GM12878 (cell line): ENCODE measurements around the gene SNHG17.
"Not testable (repeated sequence)": the region's sequence is repeated elsewhere in the genome, so short reads cannot be mapped to it uniquely, and the experiment has no call there.

Experiments used
- CREM ChIP-seq: IDR thresholded peaks from 2 replicates; pipeline ENCODE4 v1.6.1; 2014; ENCODE audit warnings: antibody characterized with exemption, low read depth
- CTCF ChIP-seq, 3 experiments: IDR thresholded peaks in 2 of 3; conservative IDR thresholded peaks in 1 of 3; 2 replicates each; pipeline ENCODE4 v1.5.1; 2011; ENCODE audit warnings: low read depth in 3 of 3, low read length in 3 of 3, mild to moderate bottlenecking in 3 of 3, control low read depth in 2 of 3, moderate library complexity in 2 of 3, inconsistent platforms in 1 of 3, mixed read lengths in 1 of 3; ENCODE audit not compliant: control insufficient read depth in 2 of 3, insufficient read depth in 1 of 3; ENCODE audit errors: extremely low read depth in 1 of 3
- RFX5 ChIP-seq: IDR thresholded peaks from 2 replicates; pipeline ENCODE4 v1.6.1; 2011; ENCODE audit warnings: low read depth, low read length, improper control_type of control experiment
- ZSCAN29 ChIP-seq: fragments of 450-650 bp; IDR thresholded peaks from 2 replicates; pipeline ENCODE4 v1.6.1; 2017; ENCODE audit warnings: mild to moderate bottlenecking, moderate library complexity

GRCh38 chr20:38461167-38461566 lies 26.0 kb upstream of the SNHG17 start:
- TF ChIP-seq RFX5; ZSCAN29; CREM; CTCF (IDR thresholded peaks at IDR 0.05 in 2 of 3, conservative IDR thresholded peaks at IDR 0.05 in 1 of 3; ENCODE audit: control insufficient read depth in 2 of 3, extremely low read depth in 1 of 3, insufficient read depth in 1 of 3, low read depth in 3 of 3, low read length in 3 of 3): not testable (repeated sequence)
